ENCODE data around the gene TRIM46.

TRIM46 gene

DNA sequence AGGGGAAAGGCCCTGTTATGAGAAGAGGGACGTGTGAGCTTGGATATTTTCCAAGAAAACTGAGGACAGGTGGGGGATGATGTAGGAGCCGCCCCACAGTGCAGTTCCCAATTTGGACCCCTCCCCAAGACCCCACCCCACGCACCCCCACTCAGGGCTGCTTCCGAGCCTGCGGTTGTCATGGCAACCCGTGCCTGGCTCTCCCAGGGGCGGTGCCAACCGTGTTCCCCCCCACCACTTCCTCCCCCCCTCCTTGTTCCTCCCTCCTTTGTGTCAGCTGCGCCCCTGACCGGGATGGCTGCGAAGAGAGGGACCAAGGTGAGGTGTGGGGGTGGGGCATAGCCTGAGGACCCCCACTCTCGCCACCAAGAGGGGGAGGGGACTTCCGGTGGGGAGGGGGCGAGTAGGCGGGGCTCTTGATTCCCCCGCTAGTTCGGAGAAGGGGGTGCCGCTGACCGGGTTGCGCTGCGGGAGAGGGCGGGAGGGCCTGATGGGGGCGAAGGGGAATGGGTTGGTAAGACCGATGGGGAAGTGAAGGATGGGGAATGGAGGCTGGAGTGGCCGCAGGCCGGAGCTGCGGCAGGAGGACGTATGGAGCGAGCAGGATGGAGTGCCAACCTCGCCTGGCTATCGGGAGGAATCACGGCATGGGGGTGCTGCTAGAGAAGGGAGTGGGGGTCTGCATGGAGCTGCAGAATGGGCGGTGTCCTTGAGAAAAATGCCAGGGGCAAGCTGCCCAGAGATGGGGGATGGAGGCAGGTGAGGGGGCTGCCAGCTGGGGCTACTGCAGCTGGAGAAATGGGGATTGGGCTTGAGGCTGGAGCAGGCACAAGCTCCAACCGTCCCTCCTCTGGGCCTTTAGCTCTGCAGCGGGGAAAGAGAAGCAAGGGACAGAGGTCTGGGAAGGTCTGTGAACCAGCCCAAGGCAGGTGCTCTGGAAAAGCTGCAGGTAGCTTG is 953 bp downstream of the TRIM46 start:
- Histone ChIP-seq H3K36me3 (peaks cover 2% of the 10 kb centered on the region), H3K9me3 (no peaks in the 10 kb centered on the region), H3K27ac (no peak overlapping the region), H3K27me3 (peaks cover 19% of the 10 kb centered on the region), H3K4me3 (ENCODE audit: low read depth in 1 of 2, low read length in 1 of 2) (peak overlapping the region; percentile 85 to 87), H3K4me1 (ENCODE audit: control insufficient read depth in 1 of 2, insufficient read depth in 1 of 2, low read depth in 1 of 2, low read length in 1 of 2) (peaks cover 32 to 37% of the 10 kb centered on the region in 2 experiments)
- no peak for TF ChIP-seq CTCF (IDR thresholded peaks at IDR 0.05)

GRCh38 chr1:155175281-155175926 is 1.8 kb downstream of the TRIM46 start:
- Histone ChIP-seq H3K9me3 (no peaks in the 10 kb centered on the region), H3K27me3 (peaks cover 19% of the 10 kb centered on the region), H3K4me3 (ENCODE audit: low read depth in 1 of 2, low read length in 1 of 2) (no peak overlapping the region), H3K27ac (no peak overlapping the region), H3K4me1 (ENCODE audit: control insufficient read depth in 1 of 2, insufficient read depth in 1 of 2, low read depth in 1 of 2, low read length in 1 of 2) (peaks cover 32 to 37% of the 10 kb centered on the region in 2 experiments), H3K36me3 (no peaks in the 10 kb centered on the region)
- TF ChIP-seq CTCF (IDR thresholded peaks at IDR 0.05) = no peak

GRCh38 chr1:155175927-155176371 is 2.3 kb downstream of the TRIM46 start:
- Histone ChIP-seq H3K4me1 (ENCODE audit: control insufficient read depth in 1 of 2, insufficient read depth in 1 of 2, low read depth in 1 of 2, low read length in 1 of 2) (peaks cover 32 to 37% of the 10 kb centered on the region in 2 experiments), H3K27ac (no peak overlapping the region), H3K27me3 (peaks cover 19% of the 10 kb centered on the region), H3K4me3 (ENCODE audit: low read depth in 1 of 2, low read length in 1 of 2) (no peak overlapping the region), H3K36me3 (no peaks in the 10 kb centered on the region), H3K9me3 (no peaks in the 10 kb centered on the region)
- TF ChIP-seq CTCF (IDR thresholded peaks at IDR 0.05) = no peak

- no peaks in the 10 kb centered on the region for H3K9me3 ChIP-seq
- peaks cover 32 to 37% of the 10 kb centered on the region in 2 experiments for H3K4me1 ChIP-seq (ENCODE audit: control insufficient read depth in 1 of 2, insufficient read depth in 1 of 2, low read depth in 1 of 2, low read length in 1 of 2)
- H3K27ac ChIP-seq = no peak overlapping the region
- H3K36me3 ChIP-seq = no peaks in the 10 kb centered on the region
- TF ChIP-seq CTCF (IDR thresholded peaks at IDR 0.05) = peak; percentile 89
- H3K27me3 ChIP-seq = peaks cover 19% of the 10 kb centered on the region
- H3K4me3 ChIP-seq (ENCODE audit: low read depth in 1 of 2, low read length in 1 of 2) = no peak overlapping the region
These were observed 3.0 kb downstream of the TRIM46 start for GRCh38 chr1:155176544-155177071.

DNA sequence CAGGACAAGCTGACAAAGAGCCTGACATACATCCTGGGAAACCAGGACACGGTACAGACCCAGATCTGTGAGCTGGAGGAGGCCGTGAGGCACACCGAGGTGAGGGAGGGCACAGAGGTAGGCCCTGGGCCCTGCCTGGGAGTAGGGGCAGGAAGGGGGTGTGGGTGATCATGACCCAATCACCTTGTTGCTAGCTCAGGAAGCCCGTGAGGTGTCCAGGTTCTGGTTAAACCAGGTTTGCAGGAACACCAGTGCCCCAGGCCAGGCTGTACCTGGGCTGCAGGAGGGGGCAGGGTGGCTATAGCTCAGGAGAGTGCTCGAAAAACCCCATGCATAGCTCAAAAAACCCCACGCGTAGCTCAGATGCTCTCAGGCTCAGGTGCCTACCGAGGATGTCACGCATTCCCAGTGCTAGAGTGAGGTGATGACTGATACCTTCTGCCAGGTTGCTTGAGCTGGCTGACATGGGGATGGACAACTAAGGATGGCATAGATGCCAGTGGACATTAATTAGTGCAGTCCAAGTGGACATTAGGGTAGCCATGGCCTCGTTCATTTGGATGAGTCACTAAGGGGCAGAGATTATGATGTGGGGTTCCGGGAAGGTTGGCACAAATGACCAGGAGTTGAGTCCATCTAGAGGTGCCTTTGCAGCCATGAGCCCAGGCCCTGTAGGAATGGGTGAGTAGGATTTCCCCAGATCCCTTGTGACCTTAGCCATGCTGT is 3.7 kb downstream of the TRIM46 start:
- no peak for TF ChIP-seq CTCF (IDR thresholded peaks at IDR 0.05)
- Histone ChIP-seq H3K4me1 (ENCODE audit: control insufficient read depth in 1 of 2, insufficient read depth in 1 of 2, low read depth in 1 of 2, low read length in 1 of 2) (peaks cover 28 to 33% of the 10 kb centered on the region in 2 experiments), H3K36me3 (no peaks in the 10 kb centered on the region), H3K9me3 (no peaks in the 10 kb centered on the region), H3K27ac (no peak overlapping the region), H3K27me3 (peaks cover 19% of the 10 kb centered on the region), H3K4me3 (ENCODE audit: low read depth in 1 of 2, low read length in 1 of 2) (no peak overlapping the region)

All from neutrophil (primary cell).